GM15510 (cell line): ENCODE measurements around the gene ZNF526.
A peak's percentile ranks its signal among the peaks of the same experiment; 100 is the strongest.

Experiments used
- POLR2A ChIP-seq: IDR thresholded peaks from 3 replicates; pipeline ENCODE4 v1.6.1; 2011; ENCODE audit warnings: borderline replicate concordance; ENCODE audit not compliant: insufficient read length; ENCODE audit errors: extremely low read depth

Gene ZNF526

DNA sequence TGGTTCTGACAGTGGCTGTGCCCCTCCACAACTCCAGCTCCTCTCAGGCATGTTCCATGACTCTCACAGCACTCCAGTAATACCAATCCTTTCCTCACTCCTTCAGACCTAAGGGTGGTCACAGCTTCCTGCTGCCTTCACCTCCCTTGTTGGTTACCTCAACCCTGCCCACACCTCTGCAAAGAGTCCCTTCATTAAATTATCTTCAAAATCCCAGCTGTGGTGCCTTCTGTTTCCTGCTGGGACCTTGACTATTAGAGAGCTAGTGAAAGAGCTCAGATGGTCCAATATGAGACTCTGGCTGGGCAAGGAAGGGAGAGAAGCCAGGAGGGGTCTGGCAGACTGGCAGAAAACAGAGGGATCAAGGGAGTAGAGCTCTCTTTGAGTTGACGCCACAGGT lies 28.8 kb upstream of the ZNF526 start:
- no peak for TF ChIP-seq POLR2A

DNA sequence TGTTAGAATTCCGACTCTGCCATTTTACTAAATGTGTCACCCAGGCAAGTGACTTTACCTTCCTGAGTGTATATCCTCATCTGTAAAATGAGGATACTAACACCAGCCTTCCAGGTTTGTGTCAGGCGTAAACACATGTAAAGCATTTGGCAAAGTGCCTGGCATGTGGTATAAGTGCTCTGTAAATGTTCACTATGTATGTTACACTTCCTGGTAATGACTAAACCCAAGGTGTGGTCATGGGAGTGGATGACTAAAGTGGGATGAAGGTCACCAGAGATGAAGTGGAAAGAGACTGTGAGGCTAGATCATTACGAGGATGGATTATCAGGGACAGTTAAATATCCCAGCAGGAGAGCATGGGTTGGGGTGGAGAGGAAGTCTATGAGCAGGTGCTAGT lies 28.3 kb upstream of the ZNF526 start:
- no peak for TF ChIP-seq POLR2A

DNA sequence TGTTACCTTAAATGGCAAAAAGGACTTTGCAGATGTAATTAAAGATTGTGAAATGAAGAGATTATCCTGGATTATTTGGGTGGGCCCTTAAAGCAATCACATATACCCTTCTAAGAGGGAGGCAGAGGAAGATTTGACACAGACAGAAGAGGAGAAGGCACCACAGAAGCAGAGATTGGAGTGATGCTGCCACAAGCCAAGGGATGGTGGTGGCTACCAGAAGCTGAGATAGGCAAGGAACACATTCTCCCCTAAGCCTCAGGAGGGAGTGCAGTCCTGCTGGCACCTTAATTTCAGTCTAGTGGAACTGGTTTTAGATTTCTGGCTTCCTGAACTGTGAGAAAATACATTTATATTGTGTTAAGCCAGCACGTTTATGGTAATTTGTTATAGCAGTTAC lies 26.8 kb upstream of the ZNF526 start:
- no peak for TF ChIP-seq POLR2A

DNA sequence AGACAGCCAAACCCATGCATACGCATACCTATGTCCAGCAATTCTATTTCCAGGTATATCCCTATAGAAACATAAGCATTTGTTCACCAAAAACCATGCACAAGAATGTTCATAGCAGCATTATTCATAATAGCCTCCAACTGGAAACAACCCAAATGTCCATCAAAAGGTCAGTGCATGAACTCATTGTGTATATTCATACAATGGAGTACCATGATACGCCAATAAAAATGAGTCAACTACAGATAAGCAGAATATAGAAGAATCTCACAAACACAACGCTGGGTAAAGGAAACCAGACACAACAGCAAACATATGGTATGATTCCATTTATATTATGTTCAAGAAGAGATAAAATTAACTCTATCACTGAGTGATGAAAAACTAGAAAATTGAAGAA lies 26.4 kb upstream of the ZNF526 start:
- TF ChIP-seq POLR2A = no peak

DNA sequence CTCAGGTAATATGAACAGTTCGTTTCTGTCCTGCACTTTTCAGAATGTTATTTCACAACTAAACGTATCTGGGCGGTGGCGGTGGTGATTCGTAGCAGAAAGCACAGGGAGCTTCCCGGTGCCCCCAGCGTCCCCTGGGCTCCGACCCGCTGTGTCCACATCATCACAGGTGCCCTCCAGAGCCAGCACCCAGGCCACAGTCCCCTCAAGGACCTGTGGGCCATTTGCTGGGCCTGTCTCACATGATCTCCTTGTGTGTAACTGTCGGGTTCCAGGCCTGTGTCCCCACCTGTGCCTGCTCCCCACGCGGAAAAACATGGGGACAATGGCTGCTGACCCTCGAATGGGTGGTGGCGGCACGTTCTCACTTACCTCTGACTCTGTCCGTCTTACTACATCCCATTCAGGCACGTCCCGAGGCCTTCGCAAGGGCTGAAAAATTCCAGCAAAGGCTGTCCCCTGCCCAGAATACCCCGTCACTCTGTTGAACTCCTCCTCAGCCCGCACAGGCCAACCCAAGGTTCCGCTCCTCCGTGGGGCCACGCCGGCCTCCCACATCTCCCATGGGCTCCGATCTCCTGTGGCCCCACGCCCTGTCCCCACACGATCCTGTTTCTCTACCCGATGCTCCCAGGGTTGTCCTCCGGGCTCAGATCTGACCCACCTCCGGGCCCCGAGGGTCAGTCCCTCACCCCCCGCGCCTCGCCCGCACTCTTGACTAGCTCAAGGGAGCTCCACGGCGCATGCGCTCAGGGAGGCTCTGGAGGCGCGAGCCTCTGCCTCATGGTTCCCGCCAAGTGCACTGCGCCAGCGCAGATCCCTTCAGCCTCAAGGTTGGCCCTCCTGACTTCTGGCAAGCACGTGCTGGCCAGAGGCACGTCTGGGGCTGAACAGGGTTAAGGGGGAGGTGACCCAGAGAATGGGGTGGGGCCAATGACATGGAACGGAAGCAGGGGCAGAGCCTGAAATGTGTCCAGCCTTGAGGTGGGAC lies 23.8 kb upstream of the ZNF526 start:
- no peak for TF ChIP-seq POLR2A

DNA sequence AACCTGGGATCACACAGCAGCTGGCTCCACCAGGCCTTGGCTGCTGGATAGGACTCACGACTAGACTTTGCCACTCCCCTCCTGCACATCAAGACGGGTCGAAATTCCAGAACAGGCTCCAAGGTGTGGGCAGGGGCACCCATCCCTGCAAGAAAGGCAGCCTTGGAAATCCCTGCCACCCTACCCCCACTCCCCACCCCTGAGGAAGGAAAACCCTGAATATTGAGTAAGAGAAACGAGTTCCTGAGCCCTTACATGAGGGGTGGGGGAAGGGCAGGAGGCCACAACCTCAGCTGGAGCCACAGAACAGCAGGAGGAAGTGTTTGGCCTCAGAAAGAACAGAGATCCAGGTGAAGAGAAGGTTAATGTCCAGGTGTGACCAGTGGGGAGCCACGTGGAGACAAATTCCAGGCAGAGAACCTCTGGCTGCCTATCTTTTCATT lies 22.7 kb upstream of the ZNF526 start:
- TF ChIP-seq POLR2A = no peak

DNA sequence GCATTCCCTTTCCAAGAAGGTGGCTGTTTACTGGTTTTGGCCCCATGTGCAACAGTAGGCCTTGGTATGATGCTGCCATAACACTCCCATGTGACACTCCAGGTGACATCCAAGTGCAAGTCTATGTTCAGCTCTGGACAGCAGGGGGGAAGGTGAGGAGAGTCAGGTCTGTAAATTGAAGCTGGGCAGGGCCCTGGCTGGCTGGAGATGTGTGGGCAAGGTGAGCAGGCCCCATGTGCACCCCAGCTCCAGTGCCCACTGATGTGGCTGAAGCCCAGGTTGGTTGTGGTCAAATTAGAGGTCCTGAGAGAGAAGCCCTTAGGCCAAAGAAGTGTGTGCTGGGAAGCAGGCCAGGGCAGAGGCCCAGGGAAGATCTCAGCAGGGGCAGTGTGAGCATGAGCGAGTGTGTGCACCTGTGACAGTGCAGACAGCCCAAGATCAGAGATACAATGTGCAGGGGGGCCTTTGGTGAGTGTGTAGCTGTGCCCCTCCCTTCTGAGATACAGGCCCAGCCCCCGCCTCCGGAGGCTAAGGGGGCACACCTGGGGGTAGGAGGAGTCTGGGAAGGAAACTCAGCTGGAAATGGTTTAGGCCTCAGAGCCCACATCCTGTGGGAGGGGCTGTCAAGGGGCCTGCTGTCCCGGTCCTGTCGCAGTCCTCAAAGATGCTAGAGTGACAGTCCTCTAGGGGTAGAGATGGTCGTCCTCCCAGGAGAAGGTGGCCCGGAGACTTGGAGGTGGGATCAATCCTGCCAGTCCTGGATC lies 21.3 kb upstream of the ZNF526 start:
- peak; percentile 49 for TF ChIP-seq POLR2A

DNA sequence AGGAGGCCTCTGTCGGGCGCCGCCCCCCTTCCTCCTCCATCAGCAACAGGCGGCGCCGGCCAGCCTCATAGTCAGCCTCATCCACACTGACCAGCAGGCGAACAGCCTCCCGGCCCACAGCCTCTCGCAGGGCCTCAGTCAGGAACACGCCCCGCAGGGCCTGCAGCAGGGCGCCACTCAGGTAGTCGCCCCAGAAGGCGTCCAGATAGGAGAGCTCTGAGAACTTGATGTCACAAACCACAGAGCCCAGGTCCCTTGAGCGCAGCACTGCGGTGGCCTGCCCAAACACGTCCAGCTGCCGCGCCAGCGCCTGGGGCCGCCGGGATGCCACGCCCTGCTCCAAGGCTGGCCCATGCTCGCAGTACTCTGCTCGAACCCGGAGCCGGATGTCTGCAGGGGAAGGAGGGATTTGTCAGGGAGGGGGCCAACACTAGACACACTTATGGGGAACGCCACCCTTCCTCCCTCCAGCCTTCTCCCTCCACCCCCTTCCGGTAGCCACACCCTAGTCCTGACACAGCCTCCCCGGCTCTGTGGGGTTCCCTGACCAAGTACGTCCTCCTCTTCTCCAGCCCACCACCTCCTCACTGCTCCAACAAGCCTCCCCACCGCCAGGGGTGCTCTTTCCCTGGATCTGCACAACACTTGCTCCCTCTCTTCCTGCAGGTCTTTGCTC lies 20.5 kb upstream of the ZNF526 start:
- peak; percentile 22 for TF ChIP-seq POLR2A

DNA sequence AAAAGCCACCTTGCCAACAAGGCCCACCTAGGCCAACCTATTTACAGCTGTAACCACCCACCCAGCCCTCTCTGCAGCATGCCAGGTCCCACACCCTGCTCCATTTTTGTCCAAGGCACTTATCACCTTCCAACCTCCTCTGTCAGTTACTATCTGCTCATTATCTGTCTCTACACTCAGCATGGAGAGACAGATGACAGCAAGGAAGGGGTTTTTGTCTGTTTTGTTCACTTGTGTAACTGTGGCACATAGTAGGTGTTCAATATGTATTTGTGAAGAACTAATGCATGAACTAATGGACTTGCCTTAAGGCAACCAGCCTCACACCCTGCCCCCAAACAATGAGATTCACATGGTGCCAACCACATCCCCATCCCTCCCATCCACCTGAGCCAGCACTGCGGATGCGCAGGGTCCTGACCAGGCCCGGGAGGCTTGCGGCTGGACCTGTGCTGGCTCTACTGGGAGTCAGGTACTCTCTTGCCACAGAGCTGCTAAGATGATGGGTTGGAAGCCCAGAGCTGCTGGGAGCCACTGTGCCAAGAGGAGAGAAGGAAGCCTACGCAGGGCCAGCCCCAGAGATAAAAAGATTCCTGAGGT lies 19.9 kb upstream of the ZNF526 start:
- TF ChIP-seq POLR2A = no peak

DNA sequence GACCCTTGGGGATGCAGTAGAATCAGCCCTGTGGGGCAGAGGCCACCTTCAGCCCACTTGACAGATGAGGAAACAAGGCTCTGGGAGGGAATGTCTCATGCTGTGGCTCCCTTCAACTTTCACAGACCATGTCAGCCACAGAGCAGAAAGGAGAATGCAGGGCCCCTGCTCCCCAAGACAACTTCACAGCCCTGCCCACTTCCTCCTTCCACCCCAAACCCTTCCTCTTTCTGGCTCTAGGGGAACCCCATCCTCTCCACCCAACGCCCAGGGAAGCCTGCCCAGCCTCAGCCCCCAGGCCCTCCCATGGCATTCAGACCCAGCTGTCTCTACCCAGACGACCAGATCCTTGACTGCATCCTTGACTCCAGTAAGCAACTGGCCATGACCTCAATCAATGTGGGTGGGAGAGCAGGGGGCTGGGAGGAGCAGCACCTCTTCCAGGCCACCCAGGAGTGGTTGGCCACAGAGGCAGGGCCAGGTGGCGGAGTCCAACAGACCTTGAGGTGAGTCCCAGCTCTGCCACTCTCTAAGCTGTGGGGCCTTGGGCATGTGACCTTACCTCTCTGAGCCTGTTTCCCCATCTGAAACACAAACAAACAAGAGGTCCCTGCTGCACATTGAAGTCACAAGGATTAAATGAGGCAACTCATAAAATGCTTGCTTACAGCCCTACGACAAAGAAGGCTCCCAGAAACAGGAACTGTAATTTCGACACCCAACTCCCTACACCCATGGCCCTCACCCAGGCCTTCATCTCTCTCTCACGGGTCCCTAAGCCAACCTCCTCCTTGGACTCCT lies 18.4 kb upstream of the ZNF526 start:
- TF ChIP-seq POLR2A = peak; percentile 33

DNA sequence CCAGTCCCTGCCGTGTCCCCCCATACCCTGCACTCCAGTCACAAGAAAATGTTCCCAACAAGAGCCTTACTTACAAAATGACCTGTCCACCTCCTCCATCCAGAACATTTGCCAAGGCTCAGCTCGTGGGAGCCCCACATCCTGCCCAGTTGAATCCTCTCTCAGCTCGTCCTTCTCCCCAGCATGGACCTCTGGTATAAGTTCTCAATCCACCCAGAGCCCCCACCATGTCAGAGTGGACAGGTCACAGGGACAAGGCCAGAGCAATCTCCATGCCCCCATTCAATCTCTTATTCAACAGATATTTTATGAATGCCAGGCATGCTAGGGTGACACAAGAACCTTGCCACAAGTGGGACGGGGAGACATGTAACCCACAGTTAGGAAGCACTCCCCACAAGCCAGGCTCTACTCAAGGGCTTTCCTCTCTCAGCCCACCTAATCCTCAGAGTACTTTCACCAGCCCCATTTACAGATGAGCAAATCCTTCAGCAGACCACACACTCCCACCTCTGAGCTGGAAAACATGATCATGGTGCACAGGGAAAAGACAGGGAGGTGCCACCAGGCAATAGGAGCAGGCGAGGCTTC lies 17.7 kb upstream of the ZNF526 start:
- no peak for TF ChIP-seq POLR2A

DNA sequence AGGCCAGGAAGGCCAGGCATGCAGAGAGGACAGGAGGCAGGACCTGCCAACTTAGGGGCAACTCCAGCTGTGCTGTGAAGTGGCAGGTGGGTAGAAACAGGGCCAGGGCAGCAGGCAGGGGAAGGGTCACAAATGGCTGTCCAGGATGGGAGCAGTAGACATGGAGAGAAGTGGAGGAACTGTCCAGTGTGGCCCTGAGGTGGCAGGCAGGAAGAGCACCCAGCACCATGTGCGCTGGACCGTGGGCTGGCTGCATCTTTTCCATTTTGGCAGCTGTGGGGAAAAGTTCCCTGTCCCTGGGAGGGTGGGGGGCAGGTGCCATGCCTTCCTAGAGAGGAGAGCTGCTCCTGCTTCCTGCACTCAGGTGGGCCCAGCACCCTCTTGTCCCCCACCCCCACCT lies 16.4 kb upstream of the ZNF526 start:
- TF ChIP-seq POLR2A = no peak

DNA sequence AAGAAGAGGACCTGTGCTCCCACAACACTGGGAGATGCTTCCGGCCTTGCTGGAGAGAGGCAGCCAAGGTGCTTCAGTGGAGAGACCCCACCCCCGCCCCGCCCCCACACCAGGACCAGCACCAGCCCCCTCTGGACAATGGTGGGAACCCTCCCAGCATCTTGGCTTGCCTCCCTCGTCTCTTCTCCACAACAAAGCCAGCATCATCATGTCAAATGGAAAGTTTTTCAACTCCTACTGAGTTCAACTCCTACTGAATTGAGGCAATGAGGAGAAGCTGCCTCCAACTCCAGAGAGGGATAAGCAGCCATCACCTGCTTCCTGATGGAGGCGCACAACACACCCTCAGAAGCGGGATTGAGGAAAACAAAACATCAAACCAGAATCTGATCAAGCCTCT lies 15.4 kb upstream of the ZNF526 start:
- TF ChIP-seq POLR2A = no peak

DNA sequence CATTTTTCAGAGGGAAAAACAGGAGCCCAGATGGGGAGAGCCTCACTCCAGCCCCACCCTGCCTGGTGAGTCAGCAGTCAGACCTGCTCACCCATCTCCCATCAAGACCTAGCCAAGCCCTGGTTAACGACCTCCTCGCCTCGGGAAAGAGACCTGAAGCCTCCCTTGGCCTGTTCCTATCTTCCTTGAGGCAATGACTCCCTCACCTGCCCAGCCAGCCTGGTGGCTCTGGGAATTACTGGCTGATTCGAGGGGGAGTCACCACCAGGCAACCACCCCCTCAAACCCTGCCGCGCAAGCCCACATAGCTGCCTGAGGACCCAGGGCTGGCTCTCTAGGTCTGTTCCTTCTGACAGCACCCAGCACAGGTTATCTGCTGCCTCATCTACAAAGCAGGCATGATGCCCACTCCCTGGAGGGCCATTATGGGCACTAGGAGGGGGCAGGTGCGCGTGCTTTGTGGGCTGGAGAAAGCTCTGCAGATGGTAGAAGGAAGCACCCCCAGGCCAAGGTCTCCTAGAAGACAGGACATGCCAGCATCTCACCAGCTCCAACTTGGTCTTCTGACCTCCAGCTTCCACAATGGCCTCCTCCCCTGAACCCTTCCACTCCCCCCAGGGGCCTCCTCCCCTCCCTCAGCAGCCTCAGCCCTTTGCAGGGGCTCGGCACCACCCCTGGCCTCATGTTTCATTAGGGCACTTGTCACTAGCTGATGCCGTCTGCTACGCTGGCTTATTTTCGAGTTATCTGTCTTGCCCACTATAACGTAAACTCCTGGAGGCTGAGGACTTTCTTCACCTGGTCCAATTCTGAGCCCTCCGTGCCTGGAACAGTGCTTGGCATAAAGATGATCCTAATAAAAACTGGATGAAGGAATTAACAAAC lies 13.0 kb upstream of the ZNF526 start:
- no peak for TF ChIP-seq POLR2A
